Measurements from ENCODE around the gene CDK19. TPM values are rescaled to one million over a fixed set of nuclear protein-coding genes. Genes with fewer than 3 reads are reported as not detected.

The CDK19 gene
- total and polyA plus RNA-seq, 2 experiments from 2014 or later, result 7.7 to 10.1 TPM

GRCh38 chr6:110646951-110647910 is 168.0 kb downstream of the CDK19 start:
- no peaks in the 10 kb centered on the region for H3F3A ChIP-seq (replicated peaks; ENCODE audit: low read depth)
- no peaks in the 10 kb centered on the region for H3K79me2 ChIP-seq (replicated peaks; ENCODE audit: insufficient read depth)
- Mint-ChIP-seq H3K27me3 (ENCODE audit: insufficient read depth, low read depth, poor library complexity) (peaks cover 5% of the 10 kb centered on the region), H3K27ac (no peak overlapping the region), H3K9me3 (no peaks in the 10 kb centered on the region), H3K4me3 (no peak overlapping the region), H3K36me3 (ENCODE audit: low read depth) (0 out of 3 replicates have a peak, but pooled peaks cover 4% of the 10 kb centered on the region), H3K4me1 (peaks cover 5% of the 10 kb centered on the region)
- H3K36me3 ChIP-seq (ENCODE audit: insufficient read depth), result no peaks in the 10 kb centered on the region
- H3K27me3 ChIP-seq (ENCODE audit: insufficient read depth), result no peaks in the 10 kb centered on the region
- H3K4me1 ChIP-seq (ENCODE audit: insufficient read depth), result no peaks in the 10 kb centered on the region
- ATAC-seq (peak; percentile 72), DNase-seq (ENCODE audit: low spot score) (peak; percentile 54)
- no peaks in the 10 kb centered on the region for H3K9me2 ChIP-seq (ENCODE audit: insufficient read depth)
- H4K20me1 ChIP-seq (replicated peaks; ENCODE audit: insufficient read depth), result no peaks in the 10 kb centered on the region
- no peak overlapping the region for H2AFZ ChIP-seq
- no peak overlapping the region for H3K4me2 ChIP-seq
- no peak overlapping the region for H3K27ac ChIP-seq (ENCODE audit: low read depth)
- H3K4me3 ChIP-seq, result no peak overlapping the region
- peak; percentile 82 for TF ChIP-seq CTCF (conservative IDR thresholded peaks at IDR 0.05; ENCODE audit: low read depth in 2 of 2)
- TF ChIP-seq ZNF331 (CRISPR knock-in tag; IDR thresholded peaks at IDR 0.05; ENCODE audit: low read depth), result no peak

GRCh38 chr6:110646419-110646698 is 168.9 kb downstream of the CDK19 start:
- H3K9me3 Mint-ChIP-seq, result no peaks in the 10 kb centered on the region
- Histone ChIP-seq H3F3A (replicated peaks; ENCODE audit: low read depth) (no peaks in the 10 kb centered on the region), H2AFZ (no peak overlapping the region), H3K79me2 (replicated peaks; ENCODE audit: insufficient read depth) (no peaks in the 10 kb centered on the region), H3K9me2 (ENCODE audit: insufficient read depth) (no peaks in the 10 kb centered on the region), H4K20me1 (replicated peaks; ENCODE audit: insufficient read depth) (no peaks in the 10 kb centered on the region), H3K36me3 (ENCODE audit: insufficient read depth) (no peaks in the 10 kb centered on the region), H3K27me3 (ENCODE audit: insufficient read depth) (no peaks in the 10 kb centered on the region), H3K4me1 (ENCODE audit: insufficient read depth) (no peaks in the 10 kb centered on the region), H3K27ac (ENCODE audit: low read depth) (no peak overlapping the region), H3K4me2 (no peak overlapping the region), H3K4me3 (no peak overlapping the region)
- 0 out of 3 replicates have a peak, but pooled peaks cover 4% of the 10 kb centered on the region for H3K36me3 Mint-ChIP-seq (ENCODE audit: low read depth)
- no peak overlapping the region for H3K27ac Mint-ChIP-seq
- H3K27me3 Mint-ChIP-seq (ENCODE audit: insufficient read depth, low read depth, poor library complexity), result peaks cover 5% of the 10 kb centered on the region
- ATAC-seq, result peak; percentile 79
- H3K4me1 Mint-ChIP-seq, result peaks cover 5% of the 10 kb centered on the region
- peak; percentile 34 for DNase-seq (ENCODE audit: low spot score)
- H3K4me3 Mint-ChIP-seq, result no peak overlapping the region
- TF ChIP-seq JUNB (IDR thresholded peaks at IDR 0.05; ENCODE audit: unreplicated experiment) (no peak), REST (IDR thresholded peaks at IDR 0.05; ENCODE audit: unreplicated experiment) (no peak), CTCF (conservative IDR thresholded peaks at IDR 0.05; ENCODE audit: low read depth in 2 of 2) (no peak), CREB1 (CRISPR knock-in tag; IDR thresholded peaks at IDR 0.05; ENCODE audit: low read depth) (no peak), NANOG (IDR thresholded peaks at IDR 0.05; ENCODE audit: borderline replicate concordance) (no peak)
- TF ChIP-seq, protein P1, sequence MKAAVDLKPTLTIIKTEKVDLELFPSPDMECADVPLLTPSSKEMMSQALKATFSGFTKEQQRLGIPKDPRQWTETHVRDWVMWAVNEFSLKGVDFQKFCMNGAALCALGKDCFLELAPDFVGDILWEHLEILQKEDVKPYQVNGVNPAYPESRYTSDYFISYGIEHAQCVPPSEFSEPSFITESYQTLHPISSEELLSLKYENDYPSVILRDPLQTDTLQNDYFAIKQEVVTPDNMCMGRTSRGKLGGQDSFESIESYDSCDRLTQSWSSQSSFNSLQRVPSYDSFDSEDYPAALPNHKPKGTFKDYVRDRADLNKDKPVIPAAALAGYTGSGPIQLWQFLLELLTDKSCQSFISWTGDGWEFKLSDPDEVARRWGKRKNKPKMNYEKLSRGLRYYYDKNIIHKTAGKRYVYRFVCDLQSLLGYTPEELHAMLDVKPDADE (IDR thresholded peaks at IDR 0.05), result no peak
